HG03558 (cell line): ENCODE results near the gene EXOC3.
"Not testable (repeated sequence)": the region's sequence is repeated elsewhere in the genome, so short reads cannot be mapped to it uniquely, and the experiment has no call there.

Source experiments
- ATAC-seq: cut with Tn5 transposase; IDR thresholded peaks from one replicate; pipeline ENCODE4 v1.9.1; 2021; ENCODE audit warnings: moderate number of reproducible peaks; ENCODE audit not compliant: unreplicated experiment; ENCODE audit errors: extremely low read depth

EXOC3 gene

DNA sequence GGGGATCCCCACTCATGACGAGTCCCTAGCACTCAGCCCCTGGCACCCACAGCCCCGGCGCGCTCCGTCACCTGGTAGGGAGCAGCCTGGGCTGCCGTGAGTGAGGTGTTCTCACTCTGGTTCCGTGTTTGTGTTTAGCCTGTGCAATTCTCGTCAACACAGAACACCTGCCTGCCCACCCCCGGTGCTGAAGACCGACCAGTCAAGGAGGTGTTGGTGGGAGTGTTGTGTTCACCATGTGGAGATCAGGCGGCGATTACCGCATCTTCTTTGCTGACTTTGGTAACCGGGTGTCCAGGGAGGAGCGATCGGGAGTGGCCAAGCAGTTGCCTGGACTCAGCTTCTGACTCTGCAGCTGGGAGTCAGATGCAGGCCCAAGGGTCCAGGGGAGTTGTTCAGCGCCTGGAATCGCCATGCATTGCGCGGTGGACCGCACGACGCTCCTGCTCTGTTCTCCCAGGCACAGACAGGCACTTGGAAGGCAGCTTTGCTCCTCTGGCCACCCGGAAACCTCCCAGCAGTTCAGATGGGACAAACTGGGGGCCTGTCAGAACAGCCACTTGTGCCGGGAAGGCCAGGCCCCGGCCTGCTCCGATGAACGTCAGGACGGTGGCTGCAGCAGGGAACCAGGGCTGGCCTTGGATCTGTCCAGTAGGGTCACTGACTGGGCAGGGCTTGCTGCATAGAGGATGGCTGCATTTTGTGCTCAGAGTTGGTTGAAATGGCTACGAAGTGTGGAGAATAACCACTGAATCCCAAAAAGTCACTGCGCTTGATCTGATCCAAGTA, 28.2 kb downstream of the EXOC3 start:
- ATAC-seq: no peak

DNA sequence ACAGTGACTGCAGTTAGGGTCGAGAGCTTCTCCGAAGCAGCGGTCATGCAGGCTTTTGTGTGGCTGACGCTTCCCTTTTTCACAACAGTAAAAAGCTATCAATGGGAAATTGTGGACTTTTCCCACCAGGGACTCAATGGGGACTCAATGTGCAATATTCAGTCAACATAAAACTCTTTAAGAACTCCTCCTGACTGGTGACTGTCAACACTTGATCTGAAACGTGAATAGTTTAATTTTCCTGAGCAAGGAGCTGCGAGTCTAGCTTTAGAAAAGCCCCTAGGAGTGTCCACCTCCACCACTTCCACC, 28.7 kb downstream of the EXOC3 start:
- ATAC-seq: no peak

DNA sequence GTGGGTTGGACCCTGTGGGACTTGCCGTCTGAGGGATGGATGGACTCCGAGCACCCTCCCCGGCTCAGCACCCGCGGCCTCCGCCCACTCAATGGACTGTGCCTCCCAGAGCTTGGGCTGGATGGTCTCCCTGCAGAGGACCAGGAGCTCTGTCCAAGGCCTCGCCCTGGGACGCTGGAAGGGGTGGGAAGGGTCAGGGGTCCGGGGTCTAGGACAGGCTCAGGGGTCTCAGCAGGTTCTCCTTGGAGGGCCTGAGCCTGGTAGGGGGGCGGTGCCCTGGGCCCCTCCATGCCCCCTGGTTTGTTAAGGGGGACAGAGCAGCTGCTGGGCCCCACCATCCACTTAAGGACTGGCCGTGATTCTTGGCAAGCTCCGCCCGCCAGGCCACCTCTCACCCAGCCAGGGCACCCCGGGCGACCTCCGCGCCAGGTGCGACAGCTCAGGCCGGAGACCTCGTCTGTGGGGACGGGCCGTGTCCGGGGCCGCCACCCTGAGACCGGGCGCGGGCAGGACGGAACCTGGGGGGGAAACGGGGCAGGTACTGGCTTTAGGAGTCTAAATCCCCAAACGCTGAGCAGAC, 29.2 kb downstream of the EXOC3 start:
- no peak for ATAC-seq

DNA sequence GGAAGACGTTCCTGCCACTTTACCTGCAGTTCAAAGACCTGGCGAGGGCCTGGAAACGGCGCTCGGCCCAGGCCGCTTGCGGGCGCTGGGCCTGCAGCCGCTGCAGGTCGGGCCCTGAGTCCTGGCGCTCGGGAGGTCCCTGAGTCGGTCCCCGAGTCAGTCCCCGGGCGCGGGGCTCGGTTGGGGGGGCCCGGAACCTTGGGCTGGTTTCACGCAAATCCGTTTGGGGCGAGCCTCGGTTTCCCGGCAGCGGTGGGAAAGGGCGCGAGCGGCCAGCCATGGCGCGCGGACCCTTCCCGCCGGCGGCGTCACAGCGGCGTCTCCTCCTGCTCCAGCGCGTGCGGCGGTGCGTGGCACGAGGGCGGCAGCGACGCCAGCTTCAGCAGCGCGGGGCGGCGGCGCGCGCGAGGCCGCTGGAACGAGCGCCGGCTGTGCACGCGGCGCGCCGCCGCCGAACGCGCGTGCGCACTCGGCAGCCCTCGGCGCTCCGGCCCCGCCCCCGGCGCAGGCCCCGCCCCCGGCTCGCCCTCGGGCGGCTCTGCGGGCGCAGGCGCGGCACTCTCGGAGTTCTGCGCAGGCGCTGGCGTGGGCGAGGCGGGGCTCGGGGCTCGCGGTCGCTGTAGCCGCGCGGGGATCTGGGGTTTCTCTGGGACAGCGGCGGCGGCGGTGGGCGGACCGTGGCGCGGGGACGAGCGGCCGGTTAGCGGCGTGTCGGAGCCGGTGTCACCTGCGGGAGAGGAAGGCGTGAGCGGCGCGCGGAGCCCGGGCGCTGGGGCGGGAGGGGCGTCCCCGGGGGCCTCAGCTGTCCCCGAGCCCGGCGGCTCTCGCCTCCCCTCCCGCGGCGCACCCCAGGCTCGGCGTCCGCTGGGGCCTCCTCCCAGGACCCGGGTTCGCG, 29.9 kb downstream of the EXOC3 start:
- ATAC-seq: peak; percentile 44

DNA sequence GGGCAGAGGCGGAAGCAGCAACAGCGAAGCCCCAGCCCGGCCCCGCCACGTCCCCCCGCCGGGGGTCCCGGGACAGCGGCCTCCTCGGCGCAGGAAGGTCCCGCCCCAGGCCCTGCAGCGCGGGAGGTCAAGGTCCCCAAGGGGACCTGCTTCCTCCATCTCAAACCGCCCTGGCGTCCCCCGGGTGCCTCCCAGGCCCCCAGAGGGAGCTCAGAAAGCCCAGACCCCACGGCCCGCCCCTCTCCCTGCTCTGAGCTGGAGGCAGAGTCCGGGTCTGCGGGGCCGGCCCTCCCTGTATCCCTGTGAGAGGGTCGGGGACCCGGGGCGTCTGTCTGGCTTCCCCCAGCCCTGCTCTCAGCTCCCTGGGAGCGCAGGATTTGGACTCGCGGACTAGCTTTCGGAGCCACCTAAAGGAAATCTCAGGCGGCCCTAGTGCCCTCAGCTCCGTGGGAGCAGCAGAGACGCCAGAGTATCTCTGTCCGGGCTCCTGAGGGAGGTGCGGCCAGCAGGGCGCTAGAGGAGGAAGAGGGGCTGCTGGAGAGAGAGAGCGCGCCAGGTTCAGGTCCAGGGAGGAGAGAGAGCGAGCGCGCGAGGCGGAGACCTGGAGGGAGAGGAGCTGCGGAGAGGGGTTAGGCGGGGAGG, 30.7 kb downstream of the EXOC3 start:
- peak; percentile 15 for ATAC-seq

DNA sequence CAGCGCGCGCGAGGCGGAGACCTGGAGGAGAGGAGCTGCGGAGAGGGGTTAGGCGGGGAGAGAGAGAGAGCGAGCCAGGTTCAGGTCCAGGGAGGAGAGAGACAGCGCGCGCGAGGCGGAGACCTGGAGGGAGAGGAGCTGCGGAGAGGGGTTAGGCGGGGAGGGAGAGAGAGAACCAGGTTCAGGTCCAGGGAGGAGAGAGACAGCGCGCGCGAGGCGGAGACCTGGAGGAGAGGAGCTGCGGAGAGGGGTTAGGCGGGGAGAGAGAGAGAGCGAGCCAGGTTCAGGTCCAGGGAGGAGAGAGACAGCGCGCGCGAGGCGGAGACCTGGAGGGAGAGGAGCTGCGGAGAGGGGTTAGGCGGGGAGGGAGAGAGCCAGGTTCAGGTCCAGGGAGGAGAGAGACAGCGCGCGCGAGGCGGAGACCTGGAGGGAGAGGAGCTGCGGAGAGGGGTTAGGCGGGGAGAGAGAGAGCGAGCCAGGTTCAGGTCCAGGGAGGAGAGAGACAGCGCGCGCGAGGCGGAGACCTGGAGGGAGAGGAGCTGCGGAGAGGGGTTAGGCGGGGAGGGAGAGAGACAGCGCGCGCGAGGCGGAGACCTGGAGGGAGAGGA, 31.4 kb downstream of the EXOC3 start:
- ATAC-seq: not testable (repeated sequence)

DNA sequence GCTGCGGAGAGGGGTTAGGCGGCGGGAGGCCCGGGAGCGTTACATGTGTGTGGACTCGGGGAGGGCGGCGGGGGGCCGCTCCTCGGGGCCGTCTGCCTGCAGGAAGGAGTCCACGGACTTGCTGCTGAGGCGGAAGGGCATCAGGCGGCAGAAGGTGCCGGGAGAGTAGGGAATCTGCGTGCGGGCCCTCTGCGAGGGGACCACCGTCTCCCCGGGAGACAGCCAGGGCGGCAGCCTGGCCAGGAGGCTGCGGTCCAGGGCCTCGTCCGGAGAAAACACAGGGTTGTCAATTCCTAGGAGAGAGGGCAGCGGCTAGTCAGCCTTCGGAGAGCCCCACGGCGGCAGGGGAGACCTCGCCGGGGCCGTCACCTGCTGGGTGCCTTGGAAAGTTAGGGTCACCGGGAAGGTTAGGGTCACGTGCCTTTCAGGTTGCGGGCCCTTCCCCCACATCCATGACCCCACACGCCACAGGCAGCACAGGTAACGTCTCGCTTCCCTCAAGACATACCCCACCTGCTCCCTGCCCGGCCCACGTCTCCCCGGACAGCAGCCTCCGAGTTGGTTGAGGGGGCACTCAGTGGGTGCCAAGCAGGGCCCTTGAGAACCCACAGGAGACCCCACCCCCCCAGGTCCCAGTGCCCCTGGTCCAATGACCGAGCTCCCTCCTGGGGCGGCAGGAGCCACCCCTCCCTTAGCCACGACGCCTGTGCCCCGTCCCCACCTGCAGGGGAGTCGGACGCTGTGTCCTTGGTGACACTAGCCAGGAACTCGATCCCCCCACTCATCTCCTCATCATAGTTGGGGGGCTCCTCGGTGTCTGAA, 32.1 kb downstream of the EXOC3 start:
- ATAC-seq: no peak

DNA sequence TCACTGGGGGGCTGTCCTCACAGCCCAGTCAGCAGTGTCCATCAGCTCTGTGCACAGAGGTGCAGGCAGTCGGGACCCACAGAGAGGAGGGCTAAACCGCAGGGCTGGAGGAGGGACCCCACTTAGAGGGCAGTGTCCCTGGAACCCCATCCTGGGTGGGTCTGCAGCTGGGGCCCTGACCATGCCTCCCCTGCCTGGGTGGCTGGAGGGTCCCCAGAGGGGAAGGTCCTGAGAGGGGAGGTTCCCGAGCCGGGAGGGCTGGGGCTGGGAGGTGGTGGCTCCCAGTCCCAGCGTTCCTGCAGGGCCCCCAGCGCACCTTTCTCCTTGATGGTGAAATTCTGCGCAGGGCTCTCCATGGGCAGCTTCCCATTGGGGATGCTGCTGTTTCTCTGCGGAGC, 32.7 kb downstream of the EXOC3 start:
- ATAC-seq: no peak

GRCh38 chr5:476102-476813, 33.3 kb downstream of the EXOC3 start:
- no peak for ATAC-seq

- ATAC-seq: no peak
Observed at GRCh38 chr5:476814-477175, 33.8 kb downstream of the EXOC3 start.

GRCh38 chr5:477247-477646, 34.3 kb downstream of the EXOC3 start:
- ATAC-seq: no peak

DNA sequence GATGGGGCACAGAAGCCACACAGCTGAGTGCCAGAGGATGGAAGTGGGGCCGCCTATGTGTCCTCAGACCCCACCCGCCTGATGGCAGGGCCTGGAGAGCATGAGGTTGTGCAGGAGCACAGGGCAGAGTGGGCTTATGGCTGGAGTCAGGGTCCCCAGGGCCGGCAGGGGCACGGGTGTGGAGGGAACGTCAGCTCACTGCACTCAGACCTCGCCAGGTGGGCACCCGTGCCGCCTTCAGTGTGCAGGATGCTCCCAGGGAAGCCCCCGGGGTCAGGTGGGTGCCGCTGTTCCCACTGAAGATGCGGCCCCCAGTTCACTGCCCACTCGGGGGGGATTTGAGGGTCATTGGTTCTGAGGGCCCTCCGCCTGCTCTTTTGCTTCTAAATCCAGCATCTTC, 34.9 kb downstream of the EXOC3 start:
- no peak for ATAC-seq

DNA sequence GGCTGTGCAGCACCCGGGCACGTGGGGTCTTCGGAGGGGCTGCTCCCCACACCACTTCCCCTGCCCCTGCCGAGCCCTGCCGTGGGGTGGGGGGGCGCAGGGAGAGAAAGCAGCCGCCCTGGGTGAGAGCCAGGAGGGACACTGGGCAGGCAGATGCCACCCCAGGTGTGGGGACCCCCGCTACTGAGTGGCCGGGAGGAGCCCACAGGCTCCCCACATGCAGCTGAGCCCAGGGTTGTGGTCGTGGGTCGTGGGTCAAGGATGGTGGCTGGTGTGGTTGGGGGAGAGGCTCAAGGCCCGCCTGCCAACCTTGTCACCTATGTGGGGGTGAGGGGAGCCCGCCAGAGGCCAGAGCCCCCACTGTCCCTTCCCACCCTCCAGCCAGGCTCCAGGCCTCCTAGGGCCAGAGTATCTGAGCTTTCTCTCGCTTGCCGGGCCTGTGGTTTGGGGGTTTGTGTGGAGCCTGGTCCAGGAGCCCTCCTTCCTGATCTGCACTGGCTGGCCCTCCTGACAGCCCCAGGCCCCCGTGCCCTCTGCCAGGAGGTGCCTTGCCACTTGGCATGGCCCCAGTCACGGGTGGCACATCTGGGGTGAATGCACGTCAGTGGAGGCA, 35.5 kb downstream of the EXOC3 start:
- no peak for ATAC-seq

DNA sequence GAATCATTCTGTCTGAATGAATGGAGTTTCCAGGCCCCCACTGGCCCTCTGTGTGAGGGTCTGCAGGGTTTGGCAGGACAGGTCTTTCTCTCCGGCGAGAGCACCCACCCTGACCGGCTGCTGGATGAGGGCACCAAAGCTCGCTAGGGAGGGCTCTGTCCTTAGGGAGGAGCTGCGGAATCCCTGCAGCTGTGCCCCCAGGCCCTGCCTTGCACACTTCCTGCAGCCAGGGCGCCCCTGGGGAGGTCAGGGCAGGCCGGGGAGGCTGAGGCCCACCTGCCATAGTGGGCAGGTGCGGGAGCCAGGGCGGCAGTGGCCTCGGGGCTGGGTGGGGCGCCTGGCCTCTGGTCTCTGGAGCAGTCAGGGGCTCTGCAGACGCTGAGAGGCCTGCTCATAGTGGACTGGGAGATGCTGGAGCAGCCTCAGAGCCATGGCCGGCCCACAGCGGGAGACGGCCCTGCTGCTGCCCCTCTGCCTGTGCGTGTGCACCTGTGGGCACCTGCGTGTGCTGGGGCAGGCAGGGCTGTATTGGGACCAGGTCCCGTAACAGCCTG, 36.1 kb downstream of the EXOC3 start:
- no peak for ATAC-seq

DNA sequence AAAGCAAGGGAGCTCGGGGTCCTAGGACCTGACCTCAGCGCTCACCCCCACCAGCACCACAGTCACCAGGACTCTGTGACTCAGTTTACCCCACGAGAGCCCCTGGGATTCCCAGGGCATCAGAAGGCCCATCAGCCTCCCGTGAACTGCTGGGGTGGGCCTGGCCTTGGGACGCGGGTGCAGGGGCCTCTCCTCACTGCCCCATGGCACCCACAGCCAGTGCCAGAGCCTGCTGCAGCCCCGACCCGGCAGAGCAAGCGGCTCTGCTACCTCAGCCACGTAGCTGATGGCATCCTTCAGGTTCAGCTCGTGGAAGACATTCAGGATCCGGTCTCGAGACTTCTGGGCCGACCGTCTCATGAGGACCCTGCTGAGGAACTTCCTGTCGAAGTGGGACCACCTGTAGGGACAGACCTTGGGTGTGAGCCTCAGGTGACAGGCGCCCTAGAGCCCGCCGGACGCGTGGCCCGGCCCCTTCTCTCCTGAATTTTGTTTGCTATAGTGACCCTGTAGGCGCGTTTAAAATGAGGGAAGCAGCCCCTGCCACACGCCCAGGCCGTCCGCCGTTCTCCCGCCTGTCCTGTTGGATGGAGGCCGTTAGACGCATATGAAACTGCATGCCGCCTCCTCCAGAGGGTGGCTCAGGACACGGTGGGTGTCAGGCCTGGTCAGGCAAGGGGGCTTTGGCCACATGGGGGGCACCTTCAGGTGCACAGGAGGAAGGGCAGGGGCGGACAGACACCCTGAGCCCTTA, 36.8 kb downstream of the EXOC3 start:
- no peak for ATAC-seq

DNA sequence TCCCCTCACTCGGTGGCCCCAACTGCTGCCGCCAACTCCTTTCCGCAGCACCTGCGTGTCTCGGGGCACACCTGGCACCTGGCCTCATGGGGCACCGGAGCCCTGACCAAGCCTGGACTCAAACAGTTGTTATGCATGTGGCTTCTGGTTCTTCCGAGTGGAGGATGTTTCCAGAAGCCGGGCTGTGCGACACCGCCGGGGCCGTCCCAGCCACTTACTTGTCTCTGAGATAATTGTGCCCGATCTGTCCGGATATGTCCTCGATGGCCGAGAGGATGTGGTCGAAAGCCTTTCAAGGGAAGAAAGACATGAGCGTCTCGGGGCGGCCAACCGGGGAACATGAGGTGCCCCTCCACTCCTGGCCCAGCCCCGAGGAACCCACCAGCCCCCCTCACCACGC, 38.4 kb downstream of the EXOC3 start:
- ATAC-seq: no peak

DNA sequence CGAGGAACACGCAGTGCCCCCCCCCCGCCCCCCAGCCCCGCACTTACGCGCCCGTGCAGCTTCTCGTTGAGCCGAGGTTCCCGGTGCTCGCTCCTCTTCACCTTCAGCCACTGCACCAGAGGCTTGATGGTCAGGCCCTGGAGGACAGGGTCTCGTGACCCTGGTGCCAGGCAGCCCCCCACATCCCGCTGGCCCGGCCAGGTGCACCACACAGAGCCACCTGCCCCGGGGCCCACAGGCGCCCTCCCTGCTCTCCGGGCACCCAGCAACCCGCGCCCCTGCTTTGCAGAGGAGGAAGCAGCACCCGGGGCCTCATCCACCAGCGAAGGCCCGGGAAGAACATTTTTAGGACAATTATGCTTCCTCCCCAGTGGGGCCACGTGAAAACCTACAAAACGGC, 39.0 kb downstream of the EXOC3 start:
- no peak for ATAC-seq

DNA sequence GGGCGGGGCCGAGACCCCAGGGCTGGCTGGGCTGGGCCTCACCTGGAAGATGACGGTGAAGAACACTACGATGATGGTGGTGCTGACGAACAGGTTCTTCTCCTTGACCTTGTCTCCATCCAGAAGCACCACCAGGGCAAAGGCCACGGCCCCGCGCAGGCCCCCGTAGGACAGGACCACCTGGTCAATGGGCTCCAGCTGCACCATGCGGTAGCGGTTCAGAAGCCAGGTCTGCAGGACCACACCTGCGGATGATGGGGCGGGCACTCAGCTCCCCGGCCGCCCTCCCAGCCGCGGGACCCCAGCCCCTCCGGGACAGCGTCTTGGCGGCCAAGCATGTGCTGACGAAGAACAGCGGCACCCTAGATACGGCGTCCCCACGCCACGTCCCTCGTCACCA, 39.5 kb downstream of the EXOC3 start:
- ATAC-seq: no peak
